DOHH2 (cell line): Measurements from ENCODE around the gene ATP2A1.

Source experiments
- H3F3A ChIP-seq: fragments of 200-600 bp; sonication (generic), shearing (Covaris generic); 2 replicates; pipeline ENCODE4 v1.6.0; 2016; ENCODE audit warnings: antibody characterized with exemption, mild to moderate bottlenecking; ENCODE audit not compliant: control insufficient read depth, insufficient read depth
- H3K27ac ChIP-seq: fragments of 200-600 bp; sonication (generic); 2 replicates; pipeline ENCODE4 v1.5.1; 2014; ENCODE audit warnings: low read depth, mild to moderate bottlenecking, low read length, moderate library complexity
- H3K27me3 ChIP-seq: fragments of 200-600 bp; sonication (generic); 2 replicates; pipeline ENCODE4 v1.6.1; 2014; ENCODE audit warnings: mild to moderate bottlenecking, low read length, mixed read lengths; ENCODE audit not compliant: control insufficient read depth
- H3K36me3 ChIP-seq: fragments of 200-600 bp; sonication (generic); 2 replicates; pipeline ENCODE4 v1.6.1; 2014; ENCODE audit warnings: mild to moderate bottlenecking, low read length, moderate library complexity, mixed read lengths; ENCODE audit not compliant: control insufficient read depth
- H3K4me1 ChIP-seq: fragments of 200-600 bp; sonication (generic); 2 replicates; pipeline ENCODE4 v1.6.1; 2014; ENCODE audit warnings: mild to moderate bottlenecking, low read length, mixed read lengths; ENCODE audit not compliant: control insufficient read depth
- H3K4me2 ChIP-seq: fragments of 200-600 bp; sonication (generic); 2 replicates; pipeline ENCODE4 v1.6.0; 2014; ENCODE audit warnings: mild to moderate bottlenecking, low read length, moderate library complexity
- H3K4me3 ChIP-seq: fragments of 200-600 bp; sonication (generic); 2 replicates; pipeline ENCODE4 v1.5.1; 2014; ENCODE audit warnings: mild to moderate bottlenecking, low read length, mixed read lengths
- H3K79me2 ChIP-seq: fragments of 200-600 bp; sonication (generic); 2 replicates; pipeline ENCODE4 v1.6.1; 2014; ENCODE audit warnings: mild to moderate bottlenecking, low read length, mixed read lengths; ENCODE audit not compliant: control insufficient read depth
- H3K9me2 ChIP-seq: fragments of 200-600 bp; sonication (generic); replicated peaks from 2 replicates; pipeline ENCODE4 v1.6.1; 2014; ENCODE audit warnings: mild to moderate bottlenecking, low read length, mixed read lengths; ENCODE audit not compliant: control insufficient read depth
- H3K9me3 ChIP-seq: fragments of 200-600 bp; sonication (generic); 2 replicates; pipeline ENCODE4 v1.6.1; 2014; ENCODE audit warnings: antibody characterized with exemption, low read length, mixed read lengths; ENCODE audit not compliant: control insufficient read depth, insufficient read depth
- H4K20me1 ChIP-seq: fragments of 200-600 bp; sonication (generic); 2 replicates; pipeline ENCODE4 v1.6.0; 2014; ENCODE audit warnings: low read depth, mild to moderate bottlenecking, antibody characterized with exemption, low read length, moderate library complexity; ENCODE audit not compliant: control insufficient read depth, insufficient read depth
- EZH2phosphoT487 ChIP-seq: fragments of 200-600 bp; sonication (generic); IDR thresholded peaks from 2 replicates; pipeline ENCODE4 v1.6.1; 2017; ENCODE audit warnings: borderline replicate concordance, mild to moderate bottlenecking, antibody characterized with exemption, low read length, moderate library complexity, mixed read lengths
- TF ChIP-seq, protein P1 (sequence below): fragments of 200-600 bp; sonication (generic); IDR thresholded peaks from one replicate; pipeline ENCODE4 v1.5.1; 2014; ENCODE audit warnings: antibody characterized with exemption, mild to moderate bottlenecking, low read depth, low read length; ENCODE audit not compliant: poor library complexity, severe bottlenecking

ATP2A1 gene

GRCh38 chr16:28836761-28837064 is 41.6 kb upstream of the ATP2A1 start:
- H3K9me3 ChIP-seq = no peaks in the 10 kb centered on the region
- peaks cover 30% of the 10 kb centered on the region for H3F3A ChIP-seq
- H3K4me2 ChIP-seq = no peak overlapping the region
- TF ChIP-seq, protein P1, sequence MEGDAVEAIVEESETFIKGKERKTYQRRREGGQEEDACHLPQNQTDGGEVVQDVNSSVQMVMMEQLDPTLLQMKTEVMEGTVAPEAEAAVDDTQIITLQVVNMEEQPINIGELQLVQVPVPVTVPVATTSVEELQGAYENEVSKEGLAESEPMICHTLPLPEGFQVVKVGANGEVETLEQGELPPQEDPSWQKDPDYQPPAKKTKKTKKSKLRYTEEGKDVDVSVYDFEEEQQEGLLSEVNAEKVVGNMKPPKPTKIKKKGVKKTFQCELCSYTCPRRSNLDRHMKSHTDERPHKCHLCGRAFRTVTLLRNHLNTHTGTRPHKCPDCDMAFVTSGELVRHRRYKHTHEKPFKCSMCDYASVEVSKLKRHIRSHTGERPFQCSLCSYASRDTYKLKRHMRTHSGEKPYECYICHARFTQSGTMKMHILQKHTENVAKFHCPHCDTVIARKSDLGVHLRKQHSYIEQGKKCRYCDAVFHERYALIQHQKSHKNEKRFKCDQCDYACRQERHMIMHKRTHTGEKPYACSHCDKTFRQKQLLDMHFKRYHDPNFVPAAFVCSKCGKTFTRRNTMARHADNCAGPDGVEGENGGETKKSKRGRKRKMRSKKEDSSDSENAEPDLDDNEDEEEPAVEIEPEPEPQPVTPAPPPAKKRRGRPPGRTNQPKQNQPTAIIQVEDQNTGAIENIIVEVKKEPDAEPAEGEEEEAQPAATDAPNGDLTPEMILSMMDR = no peak
- no peak for TF ChIP-seq EZH2phosphoT487
- H3K9me2 ChIP-seq = no peaks in the 10 kb centered on the region
- H3K4me1 ChIP-seq = no peaks in the 10 kb centered on the region
- H3K36me3 ChIP-seq = peaks cover 73% of the 10 kb centered on the region
- H4K20me1 ChIP-seq = 0 out of 2 replicates have a peak, but pooled peaks cover 2% of the 10 kb centered on the region
- H3K79me2 ChIP-seq = no peaks in the 10 kb centered on the region
- H3K27ac ChIP-seq = no peak overlapping the region
- H3K4me3 ChIP-seq = no peak overlapping the region
- no peaks in the 10 kb centered on the region for H3K27me3 ChIP-seq

- H3K36me3 ChIP-seq = peaks cover 72% of the 10 kb centered on the region
Observed at GRCh38 chr16:28837672-28838557, 40.4 kb upstream of the ATP2A1 start.

GRCh38 chr16:28838558-28838918 is 39.8 kb upstream of the ATP2A1 start:
- H3K36me3 ChIP-seq = peaks cover 72% of the 10 kb centered on the region
- H3K9me2 ChIP-seq = no peaks in the 10 kb centered on the region
- no peak for TF ChIP-seq EZH2phosphoT487
- TF ChIP-seq, protein P1 = no peak
- H3K9me3 ChIP-seq = no peaks in the 10 kb centered on the region
- no peak overlapping the region for H3K4me3 ChIP-seq
- peaks cover under 1% of the 10 kb centered on the region; the same call in 1 of the 2 replicates for H3K79me2 ChIP-seq
- no peaks in the 10 kb centered on the region for H3K4me1 ChIP-seq
- peaks cover 33% of the 10 kb centered on the region for H3F3A ChIP-seq
- no peaks in the 10 kb centered on the region for H3K27me3 ChIP-seq
- no peak overlapping the region for H3K27ac ChIP-seq
- H4K20me1 ChIP-seq = 0 out of 2 replicates have a peak, but pooled peaks cover 2% of the 10 kb centered on the region
- no peak overlapping the region for H3K4me2 ChIP-seq

More at GRCh38 chr16:28837672-28838557, 40.4 kb upstream of the ATP2A1 start:
- H3K9me2 ChIP-seq = no peaks in the 10 kb centered on the region
- H3K79me2 ChIP-seq = no peaks in the 10 kb centered on the region
- 0 out of 2 replicates have a peak, but pooled peaks cover 2% of the 10 kb centered on the region for H4K20me1 ChIP-seq
- peaks cover 28% of the 10 kb centered on the region for H3F3A ChIP-seq
- no peak overlapping the region for H3K4me2 ChIP-seq
- H3K4me3 ChIP-seq = no peak overlapping the region
- TF ChIP-seq, protein P1 = no peak
- no peak for TF ChIP-seq EZH2phosphoT487
- no peaks in the 10 kb centered on the region for H3K9me3 ChIP-seq
- no peaks in the 10 kb centered on the region for H3K27me3 ChIP-seq
- H3K4me1 ChIP-seq = no peaks in the 10 kb centered on the region
- H3K27ac ChIP-seq = no peak overlapping the region
